ENCODE data around the gene ATP8B4. TPM values are rescaled to one million over a fixed set of nuclear protein-coding genes. Genes with fewer than 3 reads are reported as not detected.
A peak's percentile ranks its signal among the peaks of the same experiment; 100 is the strongest.

Gene ATP8B4
- total RNA-seq, 4 donors from 2014 or later, result 11.8 to 18.2 (median 13.4) TPM

- WGBS, 2 donors, result 91 to 95% methylated on average over 2 of the region's 2 CpGs
- Histone ChIP-seq H3K27ac (no peak overlapping the region), H3K4me1 (peaks cover 0 to 28% (median 4%) of the 10 kb centered on the region in 4 donors), H3K27me3 (no peaks in the 10 kb centered on the region), H3K4me3 (no peak overlapping the region), H3K9me3 (peaks cover 0 to 13% (median 0%) of the 10 kb centered on the region in 4 donors), H3K36me3 (no peaks in the 10 kb centered on the region)
- TF ChIP-seq EP300 (IDR thresholded peaks at IDR 0.05) (no peak), CTCF (IDR thresholded peaks at IDR 0.05) (no peak), POLR2A (IDR thresholded peaks at IDR 0.05) (no peak)
- DNase-seq (ENCODE audit: low spot score in 2 of 2), result no peak
Measured at GRCh38 chr15:49908236-49908932, 210.6 kb downstream of the ATP8B4 start.

- 27 to 38% methylated on average over 1 of the region's 1 CpG for WGBS, 2 donors
- no peak overlapping the region for H3K27ac ChIP-seq
Measured at GRCh38 chr15:49906966-49907365, 212.1 kb downstream of the ATP8B4 start.

GRCh38 chr15:49905221-49905620 is 213.8 kb downstream of the ATP8B4 start:
- peaks cover 0 to 2% (median 0%) of the 10 kb centered on the region in 4 donors for H3K9me3 ChIP-seq
- peak overlapping the region in 2 of 4 donors; percentile 2 to 86 for H3K27ac ChIP-seq
- H3K36me3 ChIP-seq, result no peaks in the 10 kb centered on the region
- DNase-seq (ENCODE audit: low spot score in 2 of 2), result no peak
- no peaks in the 10 kb centered on the region for H3K27me3 ChIP-seq
- H3K4me1 ChIP-seq, result peaks cover 2 to 59% (median 21%) of the 10 kb centered on the region in 4 donors
- no peak for TF ChIP-seq EP300 (IDR thresholded peaks at IDR 0.05)
- no peak for TF ChIP-seq POLR2A (IDR thresholded peaks at IDR 0.05)
- no peak for TF ChIP-seq CTCF (IDR thresholded peaks at IDR 0.05)
- H3K4me3 ChIP-seq, result no peak overlapping the region

More at GRCh38 chr15:49906966-49907365, 212.1 kb downstream of the ATP8B4 start:
- peaks cover 0 to 42% (median 10%) of the 10 kb centered on the region in 4 donors for H3K4me1 ChIP-seq
- no peak for DNase-seq (ENCODE audit: low spot score in 2 of 2)
- H3K36me3 ChIP-seq, result no peaks in the 10 kb centered on the region
- H3K4me3 ChIP-seq, result no peak overlapping the region
- H3K27me3 ChIP-seq, result no peaks in the 10 kb centered on the region
- no peak for TF ChIP-seq CTCF (IDR thresholded peaks at IDR 0.05)
- no peak for TF ChIP-seq EP300 (IDR thresholded peaks at IDR 0.05)
- peaks cover 0 to 9% (median 0%) of the 10 kb centered on the region in 4 donors for H3K9me3 ChIP-seq

GRCh38 chr15:49904296-49904695 is 214.7 kb downstream of the ATP8B4 start:
- Histone ChIP-seq H3K4me3 (no peak overlapping the region), H3K9me3 (no peaks in the 10 kb centered on the region), H3K4me1 (peaks cover 7 to 68% (median 25%) of the 10 kb centered on the region in 4 donors), H3K27me3 (no peaks in the 10 kb centered on the region), H3K36me3 (no peaks in the 10 kb centered on the region), H3K27ac (peak overlapping the region in 2 of 4 donors; percentile 86 to 94)
- TF ChIP-seq POLR2A (IDR thresholded peaks at IDR 0.05) (no peak), CTCF (IDR thresholded peaks at IDR 0.05) (no peak), EP300 (IDR thresholded peaks at IDR 0.05) (no peak)
- no peak for DNase-seq (ENCODE audit: low spot score in 2 of 2)

- TF ChIP-seq POLR2A (IDR thresholded peaks at IDR 0.05) (no peak), EP300 (IDR thresholded peaks at IDR 0.05) (peak; percentile 8 to 75), CTCF (IDR thresholded peaks at IDR 0.05) (peak in 1 of 5 experiments; percentile 6)
- 13 to 14% methylated on average over 7 of the region's 7 CpGs for whole genome bisulfite sequencing, 2 donors
- Histone ChIP-seq H3K9me3 (no peaks in the 10 kb centered on the region), H3K36me3 (no peaks in the 10 kb centered on the region), H3K27ac (peak overlapping the region; percentile 40 to 94 (median 74)), H3K4me1 (peaks cover 7 to 72% (median 28%) of the 10 kb centered on the region in 4 donors), H3K4me3 (peak overlapping the region in 1 of 4 donors; percentile 3), H3K27me3 (no peaks in the 10 kb centered on the region)
- DNase-seq (ENCODE audit: low spot score in 2 of 2), result no peak
Measured at GRCh38 chr15:49902685-49903501, 216.1 kb downstream of the ATP8B4 start.

Data from tibial nerve (tissue), 4 donors.